SK-N-SH treated with all-trans-retinoic acid at 6 μM for 48 hours (cell line): ENCODE measurements around the gene DNAJC1.

Experiments used
- ATAC-seq: fragments of 200-7000 bp; cut with Tn5 transposase; 3 replicates; pipeline ENCODE4 v1.9.1; 2020; ENCODE audit warnings: mild to moderate bottlenecking, moderate library complexity
- ARNTL ChIP-seq: fragments of 450-650 bp; formaldehyde crosslinking; IDR thresholded peaks from 2 replicates; pipeline ENCODE4 v1.5.0; 2020; ENCODE audit warnings: low read depth, mild to moderate bottlenecking, moderate library complexity, borderline replicate concordance
- BACH2 ChIP-seq: fragments of 250-450 bp; sonication (Bioruptor Pico); IDR thresholded peaks from 2 replicates; pipeline ENCODE4 v1.9.0; 2021; ENCODE audit warnings: mild to moderate bottlenecking, borderline replicate concordance
- CSDC2 ChIP-seq: fragments of 250-450 bp; sonication (Bioruptor Pico); IDR thresholded peaks from 2 replicates; pipeline ENCODE4 v1.5.0; 2020; ENCODE audit warnings: mild to moderate bottlenecking, moderate library complexity
- ESRRG ChIP-seq: fragments of 250-450 bp; sonication (Bioruptor Pico); IDR thresholded peaks from 2 replicates; pipeline ENCODE4 v1.6.1; 2021; ENCODE audit warnings: mild to moderate bottlenecking
- GLIS3 ChIP-seq: fragments of 250-450 bp; sonication (Bioruptor Pico); IDR thresholded peaks from 2 replicates; pipeline ENCODE4 v1.5.0; 2020; ENCODE audit warnings: mild to moderate bottlenecking, moderate library complexity
- ISL1 ChIP-seq: fragments of 250-450 bp; sonication (Bioruptor Pico); IDR thresholded peaks from 2 replicates; pipeline ENCODE4 v2.1.2; 2022; ENCODE audit warnings: mild to moderate bottlenecking, moderate library complexity
- OSR1 ChIP-seq: fragments of 250-450 bp; sonication (Bioruptor Pico); IDR thresholded peaks from 2 replicates; pipeline ENCODE4 v1.8.0; 2022; ENCODE audit warnings: moderate library complexity, mild to moderate bottlenecking, inconsistent platforms
- PPARA ChIP-seq: fragments of 250-450 bp; sonication (Bioruptor Pico); IDR thresholded peaks from 2 replicates; pipeline ENCODE4 v1.5.0; 2020; ENCODE audit warnings: mild to moderate bottlenecking, borderline replicate concordance
- RARB ChIP-seq: fragments of 250-450 bp; sonication (Bioruptor Pico); IDR thresholded peaks from 2 replicates; pipeline ENCODE4 v1.8.0; 2021; ENCODE audit warnings: mild to moderate bottlenecking, moderate library complexity
- SNAI2 ChIP-seq: fragments of 250-450 bp; sonication (Bioruptor Pico); IDR thresholded peaks from 2 replicates; pipeline ENCODE4 v1.5.0; 2020; ENCODE audit warnings: mild to moderate bottlenecking, moderate library complexity
- TCF4 ChIP-seq: fragments of 250-450 bp; sonication (Bioruptor Pico); IDR thresholded peaks from 2 replicates; pipeline ENCODE4 v1.8.0; 2021; ENCODE audit warnings: mild to moderate bottlenecking, moderate library complexity, borderline replicate concordance
- TOX ChIP-seq: fragments of 250-450 bp; sonication (Bioruptor Pico); IDR thresholded peaks from 2 replicates; pipeline ENCODE4 v1.8.0; 2021; ENCODE audit warnings: mild to moderate bottlenecking, moderate library complexity, borderline replicate concordance
- ZC3H10 ChIP-seq: fragments of 250-450 bp; sonication (Bioruptor Pico); IDR thresholded peaks from 2 replicates; pipeline ENCODE4 v1.5.1; 2021; ENCODE audit warnings: mild to moderate bottlenecking, moderate library complexity
- ZFP3 ChIP-seq: fragments of 250-450 bp; sonication (Bioruptor Pico); IDR thresholded peaks from 2 replicates; pipeline ENCODE4 v1.5.0; 2020; ENCODE audit warnings: mild to moderate bottlenecking, moderate library complexity
- ZFP30 ChIP-seq: fragments of 450-650 bp; formaldehyde crosslinking; IDR thresholded peaks from 2 replicates; pipeline ENCODE4 v1.5.0; 2022; ENCODE audit warnings: mild to moderate bottlenecking, moderate library complexity
- ZNF565 ChIP-seq: fragments of 450-650 bp; formaldehyde crosslinking; conservative IDR thresholded peaks from 2 replicates; pipeline ENCODE4 v1.5.0; 2020; ENCODE audit warnings: low read depth, mild to moderate bottlenecking, moderate library complexity
- ZNF70 ChIP-seq: fragments of 450-650 bp; formaldehyde crosslinking; IDR thresholded peaks from 2 replicates; pipeline ENCODE4 v1.5.0; 2020; ENCODE audit warnings: mild to moderate bottlenecking, moderate library complexity
- ZNF8 ChIP-seq: fragments of 450-650 bp; formaldehyde crosslinking; IDR thresholded peaks from 2 replicates; pipeline ENCODE4 v1.5.0; 2020; ENCODE audit warnings: mild to moderate bottlenecking, moderate library complexity
- TF ChIP-seq, protein P1 (sequence below): fragments of 250-450 bp; sonication (Bioruptor Pico); IDR thresholded peaks from 2 replicates; pipeline ENCODE4 v1.5.0; 2020; ENCODE audit warnings: mild to moderate bottlenecking, moderate library complexity
- TF ChIP-seq, protein P2 (sequence below): fragments of 250-450 bp; sonication (Bioruptor Pico); IDR thresholded peaks from 2 replicates; pipeline ENCODE4 v1.8.0; 2020; ENCODE audit warnings: mild to moderate bottlenecking, moderate library complexity, borderline replicate concordance
- TF ChIP-seq, protein P3 (sequence below): fragments of 250-450 bp; sonication (Bioruptor Pico); IDR thresholded peaks from 2 replicates; pipeline ENCODE4 v1.5.1; 2021; ENCODE audit warnings: mild to moderate bottlenecking, moderate library complexity
- TF ChIP-seq, protein P4 (sequence below): fragments of 250-450 bp; sonication (Bioruptor Pico); IDR thresholded peaks from 2 replicates; pipeline ENCODE4 v1.5.1; 2020; ENCODE audit warnings: low read depth, mild to moderate bottlenecking, moderate library complexity
- TF ChIP-seq, protein P5 (sequence below): fragments of 250-450 bp; sonication (Bioruptor Pico); IDR thresholded peaks from 2 replicates; pipeline ENCODE4 v1.8.0; 2021; ENCODE audit warnings: low read depth, mild to moderate bottlenecking, moderate library complexity, borderline replicate concordance

The DNAJC1 gene, protein sequence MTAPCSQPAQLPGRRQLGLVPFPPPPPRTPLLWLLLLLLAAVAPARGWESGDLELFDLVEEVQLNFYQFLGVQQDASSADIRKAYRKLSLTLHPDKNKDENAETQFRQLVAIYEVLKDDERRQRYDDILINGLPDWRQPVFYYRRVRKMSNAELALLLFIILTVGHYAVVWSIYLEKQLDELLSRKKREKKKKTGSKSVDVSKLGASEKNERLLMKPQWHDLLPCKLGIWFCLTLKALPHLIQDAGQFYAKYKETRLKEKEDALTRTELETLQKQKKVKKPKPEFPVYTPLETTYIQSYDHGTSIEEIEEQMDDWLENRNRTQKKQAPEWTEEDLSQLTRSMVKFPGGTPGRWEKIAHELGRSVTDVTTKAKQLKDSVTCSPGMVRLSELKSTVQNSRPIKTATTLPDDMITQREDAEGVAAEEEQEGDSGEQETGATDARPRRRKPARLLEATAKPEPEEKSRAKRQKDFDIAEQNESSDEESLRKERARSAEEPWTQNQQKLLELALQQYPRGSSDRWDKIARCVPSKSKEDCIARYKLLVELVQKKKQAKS

DNA sequence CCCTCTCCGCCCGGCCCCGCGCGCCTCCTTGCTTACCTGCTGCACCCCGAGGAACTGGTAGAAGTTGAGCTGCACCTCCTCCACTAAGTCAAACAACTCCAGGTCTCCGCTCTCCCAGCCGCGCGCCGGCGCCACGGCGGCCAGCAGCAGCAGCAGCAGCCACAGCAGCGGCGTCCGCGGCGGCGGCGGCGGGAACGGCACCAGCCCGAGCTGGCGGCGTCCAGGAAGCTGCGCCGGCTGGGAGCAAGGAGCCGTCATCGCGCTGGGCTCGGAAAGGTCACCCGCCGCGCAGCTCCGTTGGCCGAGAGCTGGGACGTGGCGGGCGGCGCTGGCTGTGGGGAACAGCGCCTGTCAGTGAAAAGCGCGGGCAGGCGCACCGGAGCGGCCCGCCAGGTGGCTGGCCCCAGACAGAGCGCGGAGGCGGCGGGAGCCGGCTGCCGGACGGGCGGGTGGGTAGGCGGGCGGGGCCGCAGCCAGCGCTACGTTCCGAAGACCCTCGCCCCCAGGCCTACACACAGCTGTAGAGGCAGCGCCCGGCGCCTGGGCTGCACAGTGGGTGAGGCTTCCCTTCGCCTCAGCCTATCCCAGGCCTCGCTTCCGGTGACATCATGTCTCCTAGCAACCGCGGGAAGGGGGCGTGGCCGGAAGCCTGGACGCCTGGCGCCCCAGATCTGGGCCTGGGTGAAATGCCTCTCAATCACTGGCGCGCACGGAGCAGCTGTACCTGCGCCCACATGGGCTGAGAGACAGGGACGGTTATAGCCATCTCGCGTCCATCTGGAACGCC, at the start of gene DNAJC1:
Gene DNAJC1 (minus strand): TSS at position 554 of the 787 bp plus-strand sequence. CDS start 296 bp downstream, at position 258.
- ATAC-seq: peak; percentile 98
- TF ChIP-seq TCF4 (peak; percentile 56; the same call in 1 of the 2 replicates), OSR1 (CRISPR knock-in tag) (no peak)

DNA sequence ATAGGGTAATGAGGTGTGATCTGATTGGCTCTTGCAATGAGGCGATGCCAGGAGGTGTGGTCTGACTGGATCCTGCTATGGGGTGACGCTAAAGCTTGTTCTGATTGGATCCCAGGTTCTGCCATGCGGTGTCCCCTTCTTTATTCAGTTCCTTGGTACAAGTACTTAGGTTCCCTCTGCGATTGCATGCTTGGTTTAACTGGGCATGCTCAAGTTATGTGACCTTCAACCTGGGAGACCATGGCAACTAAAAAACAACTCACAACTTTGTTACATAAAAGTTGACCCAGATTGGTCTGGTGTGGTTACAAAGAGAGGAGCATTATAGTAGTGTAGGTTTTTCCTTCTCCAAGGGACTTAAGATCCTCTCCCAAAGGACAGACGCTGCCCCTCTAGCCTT, 49.5 kb upstream of the DNAJC1 start:
- TF ChIP-seq GLIS3: no peak
- ATAC-seq: no peak

DNA sequence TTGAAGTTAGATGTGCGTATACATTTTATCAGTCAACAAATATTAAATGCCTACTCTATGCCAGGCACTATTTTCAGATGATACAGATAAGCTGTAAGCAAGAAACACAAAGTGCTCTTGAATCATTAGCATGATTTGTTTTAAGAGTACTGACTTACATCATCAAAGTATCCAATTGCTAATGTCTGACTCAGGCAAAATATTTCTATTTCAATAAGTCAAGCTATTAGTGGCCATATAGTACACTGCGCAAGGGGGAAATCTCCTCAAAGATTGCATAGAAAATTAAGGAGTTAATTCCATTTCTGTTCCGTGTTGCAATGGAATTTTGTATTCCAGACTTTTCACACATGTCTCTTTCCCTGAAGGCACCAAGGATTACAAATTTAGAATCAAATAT, 46.1 kb upstream of the DNAJC1 start:
- no peak for ATAC-seq
- TF ChIP-seq, protein P1, sequence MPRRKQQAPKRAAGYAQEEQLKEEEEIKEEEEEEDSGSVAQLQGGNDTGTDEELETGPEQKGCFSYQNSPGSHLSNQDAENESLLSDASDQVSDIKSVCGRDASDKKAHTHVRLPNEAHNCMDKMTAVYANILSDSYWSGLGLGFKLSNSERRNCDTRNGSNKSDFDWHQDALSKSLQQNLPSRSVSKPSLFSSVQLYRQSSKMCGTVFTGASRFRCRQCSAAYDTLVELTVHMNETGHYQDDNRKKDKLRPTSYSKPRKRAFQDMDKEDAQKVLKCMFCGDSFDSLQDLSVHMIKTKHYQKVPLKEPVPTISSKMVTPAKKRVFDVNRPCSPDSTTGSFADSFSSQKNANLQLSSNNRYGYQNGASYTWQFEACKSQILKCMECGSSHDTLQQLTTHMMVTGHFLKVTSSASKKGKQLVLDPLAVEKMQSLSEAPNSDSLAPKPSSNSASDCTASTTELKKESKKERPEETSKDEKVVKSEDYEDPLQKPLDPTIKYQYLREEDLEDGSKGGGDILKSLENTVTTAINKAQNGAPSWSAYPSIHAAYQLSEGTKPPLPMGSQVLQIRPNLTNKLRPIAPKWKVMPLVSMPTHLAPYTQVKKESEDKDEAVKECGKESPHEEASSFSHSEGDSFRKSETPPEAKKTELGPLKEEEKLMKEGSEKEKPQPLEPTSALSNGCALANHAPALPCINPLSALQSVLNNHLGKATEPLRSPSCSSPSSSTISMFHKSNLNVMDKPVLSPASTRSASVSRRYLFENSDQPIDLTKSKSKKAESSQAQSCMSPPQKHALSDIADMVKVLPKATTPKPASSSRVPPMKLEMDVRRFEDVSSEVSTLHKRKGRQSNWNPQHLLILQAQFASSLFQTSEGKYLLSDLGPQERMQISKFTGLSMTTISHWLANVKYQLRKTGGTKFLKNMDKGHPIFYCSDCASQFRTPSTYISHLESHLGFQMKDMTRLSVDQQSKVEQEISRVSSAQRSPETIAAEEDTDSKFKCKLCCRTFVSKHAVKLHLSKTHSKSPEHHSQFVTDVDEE (CRISPR knock-in tag): no peak
- TF ChIP-seq ZNF8 (CRISPR knock-in tag): no peak
- TF ChIP-seq GLIS3: no peak
- no peak for TF ChIP-seq ZNF70 (CRISPR knock-in tag)
- TF ChIP-seq ZFP30 (CRISPR knock-in tag): no peak
- no peak for TF ChIP-seq BACH2 (CRISPR knock-in tag)
- no peak for TF ChIP-seq CSDC2
- TF ChIP-seq, protein P2, sequence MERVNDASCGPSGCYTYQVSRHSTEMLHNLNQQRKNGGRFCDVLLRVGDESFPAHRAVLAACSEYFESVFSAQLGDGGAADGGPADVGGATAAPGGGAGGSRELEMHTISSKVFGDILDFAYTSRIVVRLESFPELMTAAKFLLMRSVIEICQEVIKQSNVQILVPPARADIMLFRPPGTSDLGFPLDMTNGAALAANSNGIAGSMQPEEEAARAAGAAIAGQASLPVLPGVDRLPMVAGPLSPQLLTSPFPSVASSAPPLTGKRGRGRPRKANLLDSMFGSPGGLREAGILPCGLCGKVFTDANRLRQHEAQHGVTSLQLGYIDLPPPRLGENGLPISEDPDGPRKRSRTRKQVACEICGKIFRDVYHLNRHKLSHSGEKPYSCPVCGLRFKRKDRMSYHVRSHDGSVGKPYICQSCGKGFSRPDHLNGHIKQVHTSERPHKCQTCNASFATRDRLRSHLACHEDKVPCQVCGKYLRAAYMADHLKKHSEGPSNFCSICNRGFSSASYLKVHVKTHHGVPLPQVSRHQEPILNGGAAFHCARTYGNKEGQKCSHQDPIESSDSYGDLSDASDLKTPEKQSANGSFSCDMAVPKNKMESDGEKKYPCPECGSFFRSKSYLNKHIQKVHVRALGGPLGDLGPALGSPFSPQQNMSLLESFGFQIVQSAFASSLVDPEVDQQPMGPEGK: no peak
- no peak for TF ChIP-seq ZFP3 (CRISPR knock-in tag)
- TF ChIP-seq, protein P3, sequence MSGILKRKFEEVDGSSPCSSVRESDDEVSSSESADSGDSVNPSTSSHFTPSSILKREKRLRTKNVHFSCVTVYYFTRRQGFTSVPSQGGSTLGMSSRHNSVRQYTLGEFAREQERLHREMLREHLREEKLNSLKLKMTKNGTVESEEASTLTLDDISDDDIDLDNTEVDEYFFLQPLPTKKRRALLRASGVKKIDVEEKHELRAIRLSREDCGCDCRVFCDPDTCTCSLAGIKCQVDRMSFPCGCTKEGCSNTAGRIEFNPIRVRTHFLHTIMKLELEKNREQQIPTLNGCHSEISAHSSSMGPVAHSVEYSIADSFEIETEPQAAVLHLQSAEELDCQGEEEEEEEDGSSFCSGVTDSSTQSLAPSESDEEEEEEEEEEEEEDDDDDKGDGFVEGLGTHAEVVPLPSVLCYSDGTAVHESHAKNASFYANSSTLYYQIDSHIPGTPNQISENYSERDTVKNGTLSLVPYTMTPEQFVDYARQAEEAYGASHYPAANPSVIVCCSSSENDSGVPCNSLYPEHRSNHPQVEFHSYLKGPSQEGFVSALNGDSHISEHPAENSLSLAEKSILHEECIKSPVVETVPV (CRISPR knock-in tag): no peak
- TF ChIP-seq TOX (CRISPR knock-in tag): no peak
- no peak for TF ChIP-seq ESRRG (CRISPR knock-in tag)
- TF ChIP-seq ISL1 (CRISPR knock-in tag): no peak
- no peak for TF ChIP-seq PPARA (CRISPR knock-in tag)
- TF ChIP-seq TCF4: no peak

DNA sequence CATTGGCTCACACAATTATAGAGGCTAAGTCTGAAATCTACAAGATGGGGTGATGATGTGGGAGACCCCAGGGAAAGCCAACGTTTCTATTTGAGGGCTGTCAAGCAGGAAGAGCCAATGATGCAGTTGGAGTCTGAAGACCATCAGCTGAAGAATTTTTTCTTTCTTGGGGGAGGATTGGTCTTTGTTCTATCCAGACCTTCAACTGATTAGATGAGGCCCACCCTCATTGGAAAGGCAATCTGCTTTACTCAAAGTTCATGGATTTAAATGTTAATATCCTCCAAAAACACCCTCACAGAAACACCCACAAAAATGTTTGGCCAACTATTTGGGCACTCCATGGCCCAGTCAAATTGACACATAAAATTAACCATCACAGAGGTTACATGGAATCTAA, 44.3 kb upstream of the DNAJC1 start:
- TF ChIP-seq ZNF70 (CRISPR knock-in tag) (no peak), ZFP3 (CRISPR knock-in tag) (no peak), ARNTL (CRISPR knock-in tag) (no peak), ISL1 (CRISPR knock-in tag) (no peak), PPARA (CRISPR knock-in tag) (no peak), TCF4 (no peak), ZNF8 (CRISPR knock-in tag) (no peak), ZC3H10 (CRISPR knock-in tag) (no peak), RARB (CRISPR knock-in tag) (no peak), ZNF565 (no peak), BACH2 (CRISPR knock-in tag) (no peak), SNAI2 (no peak), TOX (CRISPR knock-in tag) (no peak)
- TF ChIP-seq, protein P4, sequence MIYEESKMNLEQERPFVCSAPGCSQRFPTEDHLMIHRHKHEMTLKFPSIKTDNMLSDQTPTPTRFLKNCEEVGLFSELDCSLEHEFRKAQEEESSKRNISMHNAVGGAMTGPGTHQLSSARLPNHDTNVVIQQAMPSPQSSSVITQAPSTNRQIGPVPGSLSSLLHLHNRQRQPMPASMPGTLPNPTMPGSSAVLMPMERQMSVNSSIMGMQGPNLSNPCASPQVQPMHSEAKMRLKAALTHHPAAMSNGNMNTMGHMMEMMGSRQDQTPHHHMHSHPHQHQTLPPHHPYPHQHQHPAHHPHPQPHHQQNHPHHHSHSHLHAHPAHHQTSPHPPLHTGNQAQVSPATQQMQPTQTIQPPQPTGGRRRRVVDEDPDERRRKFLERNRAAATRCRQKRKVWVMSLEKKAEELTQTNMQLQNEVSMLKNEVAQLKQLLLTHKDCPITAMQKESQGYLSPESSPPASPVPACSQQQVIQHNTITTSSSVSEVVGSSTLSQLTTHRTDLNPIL (CRISPR knock-in tag): no peak
- TF ChIP-seq, protein P3 (CRISPR knock-in tag): no peak
- TF ChIP-seq, protein P5, sequence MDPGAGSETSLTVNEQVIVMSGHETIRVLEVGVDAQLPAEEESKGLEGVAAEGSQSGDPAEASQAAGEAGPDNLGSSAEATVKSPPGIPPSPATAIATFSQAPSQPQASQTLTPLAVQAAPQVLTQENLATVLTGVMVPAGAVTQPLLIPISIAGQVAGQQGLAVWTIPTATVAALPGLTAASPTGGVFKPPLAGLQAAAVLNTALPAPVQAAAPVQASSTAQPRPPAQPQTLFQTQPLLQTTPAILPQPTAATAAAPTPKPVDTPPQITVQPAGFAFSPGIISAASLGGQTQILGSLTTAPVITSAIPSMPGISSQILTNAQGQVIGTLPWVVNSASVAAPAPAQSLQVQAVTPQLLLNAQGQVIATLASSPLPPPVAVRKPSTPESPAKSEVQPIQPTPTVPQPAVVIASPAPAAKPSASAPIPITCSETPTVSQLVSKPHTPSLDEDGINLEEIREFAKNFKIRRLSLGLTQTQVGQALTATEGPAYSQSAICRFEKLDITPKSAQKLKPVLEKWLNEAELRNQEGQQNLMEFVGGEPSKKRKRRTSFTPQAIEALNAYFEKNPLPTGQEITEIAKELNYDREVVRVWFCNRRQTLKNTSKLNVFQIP (CRISPR knock-in tag): no peak
- TF ChIP-seq, all 23 proteins: peak for 0
- ATAC-seq: no peak
